Panc1 (cell line): ENCODE results near the gene SMIM36. TPM values are rescaled to one million over a fixed set of nuclear protein-coding genes. Genes with fewer than 3 reads are reported as not detected.

ENCODE experiments used
- ATAC-seq: fragments of 200-7000 bp; cut with Tn5 transposase; 2 replicates; pipeline ENCODE4 v1.9.1; 2020; ENCODE audit warnings: mild to moderate bottlenecking, moderate library complexity
- BruUV-seq: library from RNA; stranded (reverse); fragments of 400-500 nt; replicated peaks from 2 replicates; lab custom pipeline; 2021; lab: Mats Ljungman, UMichigan
- CTCF ChIA-PET: fragments of 300-600 bp; sonication (Branson Sonifier 250); formaldehyde crosslinking; loops from one replicate; lab custom pipeline; 2022; ENCODE audit warnings: antibody characterized with exemption; lab: Charles Lee
- POLR2A ChIA-PET: fragments of 300-600 bp; sonication (Branson Sonifier 250); formaldehyde crosslinking; loops from one replicate; lab custom pipeline; 2022; ENCODE audit warnings: antibody characterized with exemption; lab: Charles Lee
- DNase-seq: peaks from one replicate; pipeline ENCODE4 v3.0.0-alpha.2; 2010; ENCODE audit warnings: low read depth, low spot score
- H3K27ac ChIP-seq: 2 replicates; pipeline ENCODE4 v1.5.1; 2011; ENCODE audit warnings: mild to moderate bottlenecking, low read length, inconsistent platforms
- H3K27me3 ChIP-seq: fragments of 200-500 bp; sonication (Bioruptor generic); 2 replicates; pipeline ENCODE4 v1.6.0; 2014; ENCODE audit warnings: low read length, inconsistent platforms; ENCODE audit not compliant: control insufficient read depth, insufficient read depth
- H3K36me3 ChIP-seq: fragments of 200-500 bp; sonication (Bioruptor generic); 2 replicates; pipeline ENCODE4 v1.5.1; 2014; ENCODE audit warnings: inconsistent platforms, mild to moderate bottlenecking, low read length, moderate library complexity; ENCODE audit not compliant: control insufficient read depth, insufficient read depth
- H3K4me1 ChIP-seq: 2 replicates; pipeline ENCODE4 v1.5.1; 2011; ENCODE audit warnings: inconsistent platforms, mild to moderate bottlenecking, low read length, moderate library complexity; ENCODE audit not compliant: control insufficient read depth, insufficient read depth
- H3K4me3 ChIP-seq, 2 experiments: 2 replicates each; pipeline ENCODE4 v1.5.1; 2011 to 2012; ENCODE audit warnings: low read depth in 2 of 2, low read length in 2 of 2, mild to moderate bottlenecking in 2 of 2, inconsistent platforms in 1 of 2, moderate library complexity in 1 of 2
- H3K9me3 ChIP-seq: fragments of 200-500 bp; sonication (Bioruptor generic); 2 replicates; pipeline ENCODE4 v1.5.1; 2014; ENCODE audit warnings: low read depth, mild to moderate bottlenecking, inconsistent platforms, low read length, moderate library complexity; ENCODE audit not compliant: control insufficient read depth, insufficient read depth
- CTCF ChIP-seq: fragments of 450-650 bp; IDR thresholded peaks from 2 replicates; pipeline ENCODE4 v1.5.1; 2017; ENCODE audit warnings: mild to moderate bottlenecking
- POLR2AphosphoS5 ChIP-seq: IDR thresholded peaks from 2 replicates; pipeline ENCODE4 v1.6.1; 2012; ENCODE audit warnings: mild to moderate bottlenecking, low read depth, low read length, moderate library complexity
- REST ChIP-seq, 2 experiments: IDR thresholded peaks; 2 replicates each; pipeline ENCODE4 v1.6.1; 2011 to 2012; ENCODE audit warnings: low read depth in 2 of 2, control low read depth in 1 of 2, low read length in 1 of 2, mild to moderate bottlenecking in 1 of 2, moderate library complexity in 1 of 2; ENCODE audit not compliant: insufficient read depth in 1 of 2
- SIN3A ChIP-seq: IDR thresholded peaks from 2 replicates; pipeline ENCODE4 v1.6.1; 2012; ENCODE audit warnings: low read depth, mild to moderate bottlenecking, low read length, moderate library complexity, borderline replicate concordance; ENCODE audit not compliant: insufficient read depth
- TCF7L2 ChIP-seq: IDR thresholded peaks from 2 replicates; pipeline ENCODE4 v1.6.1; 2011; ENCODE audit warnings: mild to moderate bottlenecking, low read depth, low read length, inconsistent platforms
- in situ Hi-C: cut with HindIII; loops from 2 replicates; pipeline ENCODE4 v1.10.0; 2016; ENCODE audit warnings: low sequenced_read_pairs, low pct_unique_long_range_greater_than_20kb
- intact Hi-C: fragments of 100-400 bp; cut with micrococcal nuclease; formaldehyde crosslinking; loops from one replicate; pipeline ENCODE4 v1.10.0; 2022; ENCODE audit not compliant: unreplicated experiment
- total RNA-seq: library from RNA; stranded (reverse); gene quantifications from one replicate; pipeline ENCODE4 v1.2.1, GENCODE V29; 2021; ENCODE audit not compliant: unreplicated experiment

The SMIM36 gene
- total RNA-seq, 1 experiment from 2014 or later: not detected

GRCh38 chr17:55458978-55459377 lies 52.3 kb downstream of the SMIM36 start:
- BruUV-seq: no TSS peak
- no peak overlapping the region for H3K27ac ChIP-seq
- ATAC-seq: peak; percentile 63; the same call in 1 of the 2 replicates
- no peaks in the 10 kb centered on the region for H3K9me3 ChIP-seq
- ChIA-PET CTCF (interaction anchor here (0.5 kb wide), 1 partner anchor 31 kb away, joined by 4 read pairs; no protein-coding TSS in a partner anchor), POLR2A (interaction anchor here (0.6 kb wide), 1 partner anchor 498 kb away, joined by 3 read pairs; no protein-coding TSS in a partner anchor)
- H3K36me3 ChIP-seq: no peaks in the 10 kb centered on the region
- no peaks in the 10 kb centered on the region for H3K27me3 ChIP-seq
- TF ChIP-seq SIN3A (no peak), REST (IDR thresholded peaks at IDR 0.05; ENCODE audit: insufficient read depth in 1 of 2, low read depth in 2 of 2, low read length in 1 of 2) (no peak), CTCF (no peak), POLR2AphosphoS5 (no peak), TCF7L2 (no peak)
- in situ Hi-C loops (no loop called here), intact Hi-C loops (no loop called here)
- no peak overlapping the region for H3K4me3 ChIP-seq
- no peaks in the 10 kb centered on the region for H3K4me1 ChIP-seq
- DNase-seq: no peak

- POLR2A ChIA-PET: no interaction called here
- no peak overlapping the region for H3K4me3 ChIP-seq
- H3K27ac ChIP-seq: no peak overlapping the region
- H3K9me3 ChIP-seq: no peaks in the 10 kb centered on the region
- BruUV-seq: no TSS peak
- H3K4me1 ChIP-seq: no peaks in the 10 kb centered on the region
- no peaks in the 10 kb centered on the region for H3K36me3 ChIP-seq
- intact Hi-C loops: no loop called here
- CTCF ChIA-PET: no interaction called here
- ATAC-seq: no peak
- TF ChIP-seq POLR2AphosphoS5 (no peak), REST (IDR thresholded peaks at IDR 0.05; ENCODE audit: insufficient read depth in 1 of 2, low read depth in 2 of 2, low read length in 1 of 2) (no peak), TCF7L2 (no peak), CTCF (no peak), SIN3A (no peak)
- in situ Hi-C loops: no loop called here
- DNase-seq: no peak
- H3K27me3 ChIP-seq: no peaks in the 10 kb centered on the region
Measured at GRCh38 chr17:55458287-55458900, 52.9 kb downstream of the SMIM36 start.
